H1 (cell line): ENCODE measurements around the gene PLXNA3. TPM values are rescaled to one million over a fixed set of nuclear protein-coding genes. Genes with fewer than 3 reads are reported as not detected.

Experiments used
- CEBPB ChIP-seq: IDR thresholded peaks from 2 replicates; pipeline ENCODE4 v1.6.1; 2012; ENCODE audit warnings: low read depth, low read length
- GABPA ChIP-seq: IDR thresholded peaks from 2 replicates; pipeline ENCODE4 v1.6.1; 2011; ENCODE audit warnings: mild to moderate bottlenecking, low read length, moderate library complexity, borderline replicate concordance; ENCODE audit not compliant: insufficient read depth
- HDAC2 ChIP-seq, 2 experiments: fragments of 300-600 bp in 1 of 2; sonication (generic) in 1 of 2; IDR thresholded peaks; 2 replicates each; pipeline ENCODE4 v1.6.1; 2011 to 2012; ENCODE audit warnings: low read depth in 2 of 2, low read length in 2 of 2, mild to moderate bottlenecking in 2 of 2, moderate library complexity in 2 of 2, borderline replicate concordance in 1 of 2, inconsistent platforms in 1 of 2
- HDAC6 ChIP-seq: IDR thresholded peaks from one replicate; pipeline ENCODE4 v1.7.1; 2012; ENCODE audit warnings: low read depth, mild to moderate bottlenecking, inconsistent platforms, low read length, moderate library complexity
- KDM5A ChIP-seq: fragments of 200-600 bp; IDR thresholded peaks from 2 replicates; pipeline ENCODE4 v1.7.1; 2012; ENCODE audit warnings: mild to moderate bottlenecking, low read length, inconsistent platforms, mixed read lengths
- NANOG ChIP-seq: IDR thresholded peaks from 2 replicates; pipeline ENCODE4 v1.6.1; 2011; ENCODE audit warnings: low read length, low read depth, mild to moderate bottlenecking, inconsistent platforms; ENCODE audit not compliant: insufficient read depth, poor library complexity, severe bottlenecking
- ZNF274 ChIP-seq: IDR thresholded peaks from 2 replicates; pipeline ENCODE4 v1.7.0; 2012; ENCODE audit warnings: low read length, borderline replicate concordance; ENCODE audit errors: extremely low read depth
- polyA plus RNA-seq, 7 experiments: library from polyadenylated mRNA; depleted of rRNA in 3 of 7; stranded (reverse) in 5 of 7; unstranded in 2 of 7; fragments of >200 nt in 5 of 7; fragments of 200-250 nt in 2 of 7; gene quantifications; 1 replicate in 5 of 7; 2 replicates in 1 of 7; 4 replicates in 1 of 7; pipeline versions ENCODE4 v1.2.1 to v1.2.3, GENCODE V29; 2011 to 2013; ENCODE audit warnings: missing spikeins in 2 of 7, mixed read lengths in 2 of 7
- total RNA-seq: library from RNA; stranded (reverse); fragmentation: NEBNext Ultra II Directional; extraction: Animal tissue kit (Norgen Biotek cat#: 25700); gene quantifications from 2 replicates; pipeline ENCODE4 v1.2.1, GENCODE V29; 2021
- TF ChIP-seq, protein P1 (sequence below): fragments of 300-600 bp; sonication (generic); IDR thresholded peaks from 2 replicates; pipeline ENCODE4 v1.7.1; 2012; ENCODE audit warnings: low read length, moderate library complexity, mild to moderate bottlenecking, inconsistent platforms; ENCODE audit not compliant: insufficient replicate concordance
- TF ChIP-seq, protein P2 (sequence below): IDR thresholded peaks from 2 replicates; pipeline ENCODE4 v1.6.1; 2012; ENCODE audit warnings: inconsistent platforms

PLXNA3 gene
- total and polyA plus RNA-seq, 2 of the 8 experiments (the other 6 are each of a cell fraction or from before 2014, with no cell fraction given), result 10.7 to 18.2 TPM

DNA sequence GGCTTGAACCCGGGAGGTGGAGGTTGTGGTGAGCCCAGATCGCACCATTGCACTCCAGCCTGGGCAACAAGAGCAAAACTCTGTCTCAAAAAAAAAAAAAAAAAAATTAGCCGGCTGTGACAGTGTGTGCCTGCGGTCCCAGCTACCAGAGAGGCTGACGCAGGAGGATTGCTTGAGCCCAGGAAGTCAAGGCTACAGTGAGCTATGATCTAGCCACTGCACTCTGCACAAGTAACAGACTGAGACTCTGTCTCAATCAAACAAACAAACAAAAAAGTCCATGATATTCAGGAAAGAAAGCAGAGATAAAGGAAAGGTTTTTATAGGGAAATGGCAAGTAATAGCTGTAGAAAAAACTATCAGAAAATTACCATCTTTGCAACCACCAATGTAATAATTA lies 23.1 kb downstream of the PLXNA3 start (continued):
- TF ChIP-seq, protein P1, sequence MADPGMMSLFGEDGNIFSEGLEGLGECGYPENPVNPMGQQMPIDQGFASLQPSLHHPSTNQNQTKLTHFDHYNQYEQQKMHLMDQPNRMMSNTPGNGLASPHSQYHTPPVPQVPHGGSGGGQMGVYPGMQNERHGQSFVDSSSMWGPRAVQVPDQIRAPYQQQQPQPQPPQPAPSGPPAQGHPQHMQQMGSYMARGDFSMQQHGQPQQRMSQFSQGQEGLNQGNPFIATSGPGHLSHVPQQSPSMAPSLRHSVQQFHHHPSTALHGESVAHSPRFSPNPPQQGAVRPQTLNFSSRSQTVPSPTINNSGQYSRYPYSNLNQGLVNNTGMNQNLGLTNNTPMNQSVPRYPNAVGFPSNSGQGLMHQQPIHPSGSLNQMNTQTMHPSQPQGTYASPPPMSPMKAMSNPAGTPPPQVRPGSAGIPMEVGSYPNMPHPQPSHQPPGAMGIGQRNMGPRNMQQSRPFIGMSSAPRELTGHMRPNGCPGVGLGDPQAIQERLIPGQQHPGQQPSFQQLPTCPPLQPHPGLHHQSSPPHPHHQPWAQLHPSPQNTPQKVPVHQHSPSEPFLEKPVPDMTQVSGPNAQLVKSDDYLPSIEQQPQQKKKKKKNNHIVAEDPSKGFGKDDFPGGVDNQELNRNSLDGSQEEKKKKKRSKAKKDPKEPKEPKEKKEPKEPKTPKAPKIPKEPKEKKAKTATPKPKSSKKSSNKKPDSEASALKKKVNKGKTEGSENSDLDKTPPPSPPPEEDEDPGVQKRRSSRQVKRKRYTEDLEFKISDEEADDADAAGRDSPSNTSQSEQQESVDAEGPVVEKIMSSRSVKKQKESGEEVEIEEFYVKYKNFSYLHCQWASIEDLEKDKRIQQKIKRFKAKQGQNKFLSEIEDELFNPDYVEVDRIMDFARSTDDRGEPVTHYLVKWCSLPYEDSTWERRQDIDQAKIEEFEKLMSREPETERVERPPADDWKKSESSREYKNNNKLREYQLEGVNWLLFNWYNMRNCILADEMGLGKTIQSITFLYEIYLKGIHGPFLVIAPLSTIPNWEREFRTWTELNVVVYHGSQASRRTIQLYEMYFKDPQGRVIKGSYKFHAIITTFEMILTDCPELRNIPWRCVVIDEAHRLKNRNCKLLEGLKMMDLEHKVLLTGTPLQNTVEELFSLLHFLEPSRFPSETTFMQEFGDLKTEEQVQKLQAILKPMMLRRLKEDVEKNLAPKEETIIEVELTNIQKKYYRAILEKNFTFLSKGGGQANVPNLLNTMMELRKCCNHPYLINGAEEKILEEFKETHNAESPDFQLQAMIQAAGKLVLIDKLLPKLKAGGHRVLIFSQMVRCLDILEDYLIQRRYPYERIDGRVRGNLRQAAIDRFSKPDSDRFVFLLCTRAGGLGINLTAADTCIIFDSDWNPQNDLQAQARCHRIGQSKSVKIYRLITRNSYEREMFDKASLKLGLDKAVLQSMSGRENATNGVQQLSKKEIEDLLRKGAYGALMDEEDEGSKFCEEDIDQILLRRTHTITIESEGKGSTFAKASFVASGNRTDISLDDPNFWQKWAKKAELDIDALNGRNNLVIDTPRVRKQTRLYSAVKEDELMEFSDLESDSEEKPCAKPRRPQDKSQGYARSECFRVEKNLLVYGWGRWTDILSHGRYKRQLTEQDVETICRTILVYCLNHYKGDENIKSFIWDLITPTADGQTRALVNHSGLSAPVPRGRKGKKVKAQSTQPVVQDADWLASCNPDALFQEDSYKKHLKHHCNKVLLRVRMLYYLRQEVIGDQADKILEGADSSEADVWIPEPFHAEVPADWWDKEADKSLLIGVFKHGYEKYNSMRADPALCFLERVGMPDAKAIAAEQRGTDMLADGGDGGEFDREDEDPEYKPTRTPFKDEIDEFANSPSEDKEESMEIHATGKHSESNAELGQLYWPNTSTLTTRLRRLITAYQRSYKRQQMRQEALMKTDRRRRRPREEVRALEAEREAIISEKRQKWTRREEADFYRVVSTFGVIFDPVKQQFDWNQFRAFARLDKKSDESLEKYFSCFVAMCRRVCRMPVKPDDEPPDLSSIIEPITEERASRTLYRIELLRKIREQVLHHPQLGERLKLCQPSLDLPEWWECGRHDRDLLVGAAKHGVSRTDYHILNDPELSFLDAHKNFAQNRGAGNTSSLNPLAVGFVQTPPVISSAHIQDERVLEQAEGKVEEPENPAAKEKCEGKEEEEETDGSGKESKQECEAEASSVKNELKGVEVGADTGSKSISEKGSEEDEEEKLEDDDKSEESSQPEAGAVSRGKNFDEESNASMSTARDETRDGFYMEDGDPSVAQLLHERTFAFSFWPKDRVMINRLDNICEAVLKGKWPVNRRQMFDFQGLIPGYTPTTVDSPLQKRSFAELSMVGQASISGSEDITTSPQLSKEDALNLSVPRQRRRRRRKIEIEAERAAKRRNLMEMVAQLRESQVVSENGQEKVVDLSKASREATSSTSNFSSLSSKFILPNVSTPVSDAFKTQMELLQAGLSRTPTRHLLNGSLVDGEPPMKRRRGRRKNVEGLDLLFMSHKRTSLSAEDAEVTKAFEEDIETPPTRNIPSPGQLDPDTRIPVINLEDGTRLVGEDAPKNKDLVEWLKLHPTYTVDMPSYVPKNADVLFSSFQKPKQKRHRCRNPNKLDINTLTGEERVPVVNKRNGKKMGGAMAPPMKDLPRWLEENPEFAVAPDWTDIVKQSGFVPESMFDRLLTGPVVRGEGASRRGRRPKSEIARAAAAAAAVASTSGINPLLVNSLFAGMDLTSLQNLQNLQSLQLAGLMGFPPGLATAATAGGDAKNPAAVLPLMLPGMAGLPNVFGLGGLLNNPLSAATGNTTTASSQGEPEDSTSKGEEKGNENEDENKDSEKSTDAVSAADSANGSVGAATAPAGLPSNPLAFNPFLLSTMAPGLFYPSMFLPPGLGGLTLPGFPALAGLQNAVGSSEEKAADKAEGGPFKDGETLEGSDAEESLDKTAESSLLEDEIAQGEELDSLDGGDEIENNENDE, result no peak
- no peak for TF ChIP-seq GABPA
- TF ChIP-seq NANOG, result no peak
- TF ChIP-seq, protein P2, sequence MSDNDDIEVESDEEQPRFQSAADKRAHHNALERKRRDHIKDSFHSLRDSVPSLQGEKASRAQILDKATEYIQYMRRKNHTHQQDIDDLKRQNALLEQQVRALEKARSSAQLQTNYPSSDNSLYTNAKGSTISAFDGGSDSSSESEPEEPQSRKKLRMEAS, result no peak
- no peak for TF ChIP-seq HDAC2 (IDR thresholded peaks at IDR 0.05; ENCODE audit: borderline replicate concordance in 1 of 2, low read depth in 2 of 2, low read length in 2 of 2)
- TF ChIP-seq HDAC6, result no peak
- no peak for TF ChIP-seq KDM5A
- no peak for TF ChIP-seq ZNF274
- no peak for TF ChIP-seq CEBPB
